H9 (cell line): ENCODE measurements around the gene SMAD7. TPM values are rescaled to one million over a fixed set of nuclear protein-coding genes. Genes with fewer than 3 reads are reported as not detected.

ENCODE experiments used
- DNase-seq: peaks from one replicate; pipeline ENCODE4 v3.0.0-alpha.2; 2017
- H2AFZ ChIP-seq: one replicate; pipeline ENCODE4 v1.6.1; 2013; ENCODE audit warnings: mild to moderate bottlenecking, low read length, control low read depth, moderate library complexity
- H2AK5ac ChIP-seq: 2 replicates; pipeline ENCODE4 v1.6.1; 2013; ENCODE audit warnings: low read length, control low read depth, mixed read lengths; ENCODE audit not compliant: insufficient read length
- H2BK120ac ChIP-seq: one replicate; pipeline ENCODE4 v1.6.1; 2013; ENCODE audit warnings: low read depth, mild to moderate bottlenecking, low read length, control low read depth, inconsistent platforms; ENCODE audit not compliant: poor library complexity, severe bottlenecking
- H2BK12ac ChIP-seq: 2 replicates; pipeline ENCODE4 v1.6.1; 2013; ENCODE audit warnings: low read length, control low read depth, mixed read lengths, low read depth; ENCODE audit not compliant: insufficient read length
- H2BK15ac ChIP-seq: 2 replicates; pipeline ENCODE4 v1.6.1; 2013; ENCODE audit warnings: low read depth, low read length, control low read depth
- H2BK20ac ChIP-seq: one replicate; pipeline ENCODE4 v1.6.1; 2013; ENCODE audit warnings: low read depth, mild to moderate bottlenecking, low read length, control low read depth, inconsistent platforms; ENCODE audit not compliant: poor library complexity, severe bottlenecking
- H2BK5ac ChIP-seq: 2 replicates; pipeline ENCODE4 v1.6.1; 2013; ENCODE audit warnings: low read length, control low read depth, mixed read lengths; ENCODE audit not compliant: insufficient read length
- H3K14ac ChIP-seq: 2 replicates; pipeline ENCODE4 v1.6.1; 2013; ENCODE audit warnings: low read length, control low read depth; ENCODE audit not compliant: insufficient read depth
- H3K18ac ChIP-seq: 2 replicates; pipeline ENCODE4 v1.6.1; 2013; ENCODE audit warnings: low read depth, mild to moderate bottlenecking, mixed read lengths, low read length, control low read depth; ENCODE audit not compliant: insufficient read length
- H3K23ac ChIP-seq: 2 replicates; pipeline ENCODE4 v1.6.1; 2013; ENCODE audit warnings: low read length, control low read depth, mixed read lengths, low read depth; ENCODE audit not compliant: insufficient read length
- H3K23me2 ChIP-seq: 2 replicates; pipeline ENCODE4 v1.6.1; 2013; ENCODE audit warnings: low read depth, mild to moderate bottlenecking, mixed read lengths, low read length, control low read depth; ENCODE audit not compliant: insufficient read length, poor library complexity, severe bottlenecking
- H3K27ac ChIP-seq: 2 replicates; pipeline ENCODE4 v1.5.1; 2013; ENCODE audit warnings: low read length, control low read depth, mixed read lengths, low read depth; ENCODE audit not compliant: insufficient read length
- H3K27me3 ChIP-seq: 2 replicates; pipeline ENCODE4 v1.6.1; 2013; ENCODE audit warnings: low read length, control low read depth, inconsistent platforms; ENCODE audit not compliant: insufficient read depth
- H3K4ac ChIP-seq: 2 replicates; pipeline ENCODE4 v1.6.1; 2013; ENCODE audit warnings: low read depth, mild to moderate bottlenecking, control low read depth, inconsistent platforms, low read length, moderate library complexity
- H3K4me1 ChIP-seq: 2 replicates; pipeline ENCODE4 v1.6.1; 2013; ENCODE audit warnings: low read length, control low read depth, inconsistent platforms; ENCODE audit not compliant: insufficient read depth
- H3K4me2 ChIP-seq: 2 replicates; pipeline ENCODE4 v1.6.1; 2013; ENCODE audit warnings: low read length, control low read depth, mixed read lengths; ENCODE audit not compliant: insufficient read length, insufficient read depth
- H3K56ac ChIP-seq: 2 replicates; pipeline ENCODE4 v1.6.1; 2013; ENCODE audit warnings: low read depth, mild to moderate bottlenecking, mixed read lengths, low read length, control low read depth; ENCODE audit not compliant: insufficient read length
- H3K79me1 ChIP-seq: 2 replicates; pipeline ENCODE4 v1.6.1; 2013; ENCODE audit warnings: low read depth, mild to moderate bottlenecking, moderate library complexity, low read length, control low read depth, inconsistent platforms; ENCODE audit not compliant: insufficient read depth, poor library complexity, severe bottlenecking
- H3K79me2 ChIP-seq: 2 replicates; pipeline ENCODE4 v1.6.1; 2013; ENCODE audit warnings: low read length, control low read depth, inconsistent platforms; ENCODE audit not compliant: insufficient read depth
- H3K9ac ChIP-seq: 2 replicates; pipeline ENCODE4 v1.6.1; 2013; ENCODE audit warnings: low read length, control low read depth, mixed read lengths; ENCODE audit not compliant: insufficient read length; ENCODE audit errors: extremely low read depth
- H3K9me3 ChIP-seq: one replicate; pipeline ENCODE4 v1.6.1; 2013; ENCODE audit warnings: low read depth, low read length, inconsistent platforms; ENCODE audit not compliant: control insufficient read depth
- H3T11ph ChIP-seq: one replicate; pipeline ENCODE4 v1.6.1; 2013; ENCODE audit warnings: mild to moderate bottlenecking, low read length, control low read depth, inconsistent platforms
- H4K20me1 ChIP-seq: one replicate; pipeline ENCODE4 v1.6.1; 2013; ENCODE audit not compliant: control insufficient read depth, insufficient read length, insufficient read depth
- H4K5ac ChIP-seq: 2 replicates; pipeline ENCODE4 v1.6.1; 2013; ENCODE audit warnings: low read depth, mild to moderate bottlenecking, mixed read lengths, low read length, control low read depth; ENCODE audit not compliant: insufficient read length
- H4K8ac ChIP-seq: replicated peaks from 2 replicates; pipeline ENCODE4 v1.6.1; 2013; ENCODE audit warnings: low read length, control low read depth, mixed read lengths, low read depth; ENCODE audit not compliant: insufficient read length
- H4K91ac ChIP-seq: 2 replicates; pipeline ENCODE4 v1.6.1; 2013; ENCODE audit warnings: low read depth, mild to moderate bottlenecking, moderate library complexity, mixed read lengths, low read length, control low read depth; ENCODE audit not compliant: insufficient read length
- H3K27ac Mint-ChIP-seq, 3 experiments: 2 replicates in 2 of 3; 3 replicates in 1 of 3; pipeline ENCODE4 v1.8.0; 2020 to 2021; ENCODE audit warnings: mixed read lengths in 3 of 3, mild to moderate bottlenecking in 1 of 3, moderate library complexity in 1 of 3
- H3K27me3 Mint-ChIP-seq: 2 replicates; pipeline ENCODE4 v1.8.0; 2021; ENCODE audit warnings: low read depth, mild to moderate bottlenecking, moderate library complexity, mixed read lengths
- H3K36me3 Mint-ChIP-seq, 3 experiments: 2 replicates in 2 of 3; 3 replicates in 1 of 3; pipeline ENCODE4 v1.8.0; 2020 to 2021; ENCODE audit warnings: low read depth in 3 of 3, mixed read lengths in 3 of 3; ENCODE audit not compliant: insufficient read depth in 1 of 3
- H3K4me1 Mint-ChIP-seq, 2 experiments: 2 replicates each; pipeline ENCODE4 v1.8.0; 2020; ENCODE audit warnings: mixed read lengths in 2 of 2
- H3K4me3 Mint-ChIP-seq, 2 experiments: 2 replicates in 1 of 2; 3 replicates in 1 of 2; pipeline ENCODE4 v1.8.0; 2020 to 2021; ENCODE audit warnings: mild to moderate bottlenecking in 2 of 2, mixed read lengths in 2 of 2, moderate library complexity in 1 of 2
- H3K9me3 Mint-ChIP-seq, 2 experiments: 2 replicates in 1 of 2; 3 replicates in 1 of 2; pipeline ENCODE4 v1.8.0; 2020; ENCODE audit warnings: mild to moderate bottlenecking in 2 of 2, mixed read lengths in 2 of 2, moderate library complexity in 1 of 2
- CTCF ChIP-seq: fragments of 200-600 bp; sonication (generic); conservative IDR thresholded peaks from 3 replicates; pipeline ENCODE4 v1.8.0; 2021; ENCODE audit warnings: antibody characterized with exemption, mild to moderate bottlenecking
- WGBS: extraction: QIAGEN DNeasy Blood & Tissue Kit; methylation state at CpG from one replicate; pipeline ENCODE4 v1.1.7; 2013; ENCODE audit warnings: missing lambda C conversion rate, low lambda C conversion rate, mixed read lengths; ENCODE audit not compliant: insufficient read length; ENCODE audit errors: extremely low coverage; 5-methylcytosine and 5-hydroxymethylcytosine counted together
- total RNA-seq: library from RNA; stranded (reverse); gene quantifications from 2 replicates; pipeline ENCODE4 v1.2.1, GENCODE V29; 2021

SMAD7 gene
- total RNA-seq, 1 experiment from 2014 or later: 27.7 TPM

DNA sequence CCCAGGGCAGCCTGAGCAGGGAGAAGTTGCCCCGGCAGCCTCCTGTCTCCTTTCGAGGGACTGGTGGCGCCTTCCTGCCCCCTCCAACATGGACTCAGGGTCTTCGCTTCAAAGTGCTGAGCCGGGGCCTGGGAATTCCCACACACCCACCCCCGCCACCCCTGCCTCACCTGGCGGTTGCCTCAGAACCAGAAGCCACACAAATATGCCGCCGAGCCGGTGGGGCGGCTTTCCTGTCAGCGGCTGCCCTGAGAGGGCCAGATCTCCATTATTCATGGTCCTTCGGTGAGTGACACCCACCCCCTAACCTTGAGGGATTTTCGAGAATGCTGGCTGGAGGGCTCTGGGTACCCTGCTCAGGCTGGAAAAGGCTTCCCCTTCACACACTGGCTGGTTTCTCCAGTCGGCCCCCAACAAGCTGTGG is 71.7 kb downstream of the SMAD7 start:
- no peak overlapping the region for H4K5ac ChIP-seq
- no peak overlapping the region for H3K14ac ChIP-seq
- H3K9ac ChIP-seq: no peak overlapping the region
- no peaks in the 10 kb centered on the region for H3K27me3 ChIP-seq
- no peak overlapping the region for H2AFZ ChIP-seq
- H4K8ac ChIP-seq: no peak overlapping the region
- H2BK15ac ChIP-seq: no peak overlapping the region
- peaks cover 11% of the 10 kb centered on the region for H3K27me3 Mint-ChIP-seq
- H3K9me3 Mint-ChIP-seq: no peaks in the 10 kb centered on the region; a peak in 2 of 5 replicates
- H3T11ph ChIP-seq: no peak overlapping the region
- no peaks in the 10 kb centered on the region for H3K79me2 ChIP-seq
- H3K4me1 Mint-ChIP-seq: peaks cover 11 to 28% of the 10 kb centered on the region in 2 experiments
- no peak overlapping the region for H2AK5ac ChIP-seq
- H3K23me2 ChIP-seq: no peaks in the 10 kb centered on the region
- no peak overlapping the region for H2BK12ac ChIP-seq
- no peak overlapping the region for H2BK5ac ChIP-seq
- no peak overlapping the region for H4K91ac ChIP-seq
- peak overlapping the region in 1 of 3 experiments; percentile 6; a peak in 1 of 7 replicates for H3K27ac Mint-ChIP-seq
- peaks cover 3% of the 10 kb centered on the region; the same call in 1 of the 2 replicates for H3K4me1 ChIP-seq
- no peak overlapping the region for H3K4ac ChIP-seq
- TF ChIP-seq CTCF: no peak
- no peak overlapping the region for H3K23ac ChIP-seq
- H3K36me3 Mint-ChIP-seq: no peaks in the 10 kb centered on the region
- peak overlapping the region in 1 of 2 experiments; percentile 43; a peak in 1 of 5 replicates for H3K4me3 Mint-ChIP-seq
- H3K56ac ChIP-seq: no peak overlapping the region
- no peak overlapping the region for H2BK120ac ChIP-seq
- no peak overlapping the region for H3K4me2 ChIP-seq
- H4K20me1 ChIP-seq: no peaks in the 10 kb centered on the region
- no peaks in the 10 kb centered on the region for H3K79me1 ChIP-seq
- whole genome bisulfite sequencing: no CpG with 5 or more reads among the region's 15 CpGs
- H3K9me3 ChIP-seq: no peaks in the 10 kb centered on the region
- no peak overlapping the region for H3K18ac ChIP-seq
- DNase-seq: peak; percentile 83
- H2BK20ac ChIP-seq: no peak overlapping the region
- H3K27ac ChIP-seq: no peak overlapping the region
